ENCODE measurements around the gene SELENOP.
"Not testable (repeated sequence)": the region's sequence is repeated elsewhere in the genome, so short reads cannot be mapped to it uniquely, and the experiment has no call there.

The SELENOP gene

DNA sequence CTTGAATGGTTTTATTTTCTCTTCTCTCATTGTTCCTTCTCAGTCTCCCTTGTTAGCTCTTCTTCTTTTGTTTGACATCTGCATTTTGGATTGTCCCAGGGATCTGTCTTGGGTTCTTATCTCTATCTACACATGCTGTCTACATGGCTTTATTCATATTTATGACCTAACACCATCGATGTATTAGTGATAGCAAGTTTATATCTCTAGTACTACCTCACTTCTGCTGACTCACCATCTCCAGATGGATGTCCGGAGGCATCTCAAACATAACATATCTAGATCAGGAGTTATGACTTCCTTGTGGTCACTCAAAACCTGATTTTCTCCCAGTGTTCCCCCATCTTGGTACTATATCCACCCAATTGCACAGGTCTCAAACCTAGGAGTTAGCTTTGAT, 19.2 kb upstream of the SELENOP start:
- in situ Hi-C loops (cut with HindIII; ENCODE audit: low pct_ligation_motif_present, low pct_unique_long_range_greater_than_20kb, low sequenced_read_pairs): no loop called here

GRCh38 chr5:42828671-42829070, 17.0 kb upstream of the SELENOP start:
- in situ Hi-C loops (cut with HindIII; ENCODE audit: low pct_ligation_motif_present, low pct_unique_long_range_greater_than_20kb, low sequenced_read_pairs): no loop called here
- no peak for DNase-seq

More for the DNA sequence above, 19.2 kb upstream of the SELENOP start:
- DNase-seq: no peak

DNA sequence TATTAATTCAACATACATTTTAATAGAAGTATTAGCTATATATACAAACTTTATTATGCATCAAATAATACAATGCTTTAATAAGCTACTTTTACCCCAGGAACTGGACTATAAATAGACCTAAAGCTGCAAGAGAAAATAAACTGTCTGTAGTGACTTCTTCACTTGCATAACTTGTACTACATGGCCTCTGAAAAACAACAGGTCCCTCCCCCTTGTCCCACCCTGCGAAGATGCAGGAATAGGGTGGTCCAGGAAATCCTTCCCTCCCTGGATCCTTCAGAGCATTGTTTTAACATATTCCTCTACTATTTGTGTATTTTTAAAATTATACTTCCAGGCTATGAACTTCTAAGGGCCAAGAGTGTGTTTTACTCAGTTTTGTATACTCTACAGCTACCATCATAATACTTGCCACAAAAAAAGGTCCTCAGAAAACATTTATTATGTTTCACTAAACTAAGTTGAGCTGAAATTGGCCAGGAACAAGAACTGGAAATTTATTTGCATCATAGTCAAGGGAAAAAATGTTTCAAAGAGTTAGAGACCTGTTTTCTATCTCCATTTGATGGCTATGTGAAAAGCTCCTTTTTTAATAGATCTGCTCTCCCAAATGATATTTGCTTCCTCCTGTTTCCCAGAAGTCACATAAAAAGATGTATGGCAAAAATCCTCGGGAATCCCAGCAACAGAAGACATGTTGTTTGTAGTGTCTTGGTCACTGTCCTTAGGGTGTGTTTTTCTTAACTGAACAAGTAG, 15.2 kb upstream of the SELENOP start:
- in situ Hi-C loops (cut with HindIII; ENCODE audit: low pct_ligation_motif_present, low pct_unique_long_range_greater_than_20kb, low sequenced_read_pairs): no loop called here

DNA sequence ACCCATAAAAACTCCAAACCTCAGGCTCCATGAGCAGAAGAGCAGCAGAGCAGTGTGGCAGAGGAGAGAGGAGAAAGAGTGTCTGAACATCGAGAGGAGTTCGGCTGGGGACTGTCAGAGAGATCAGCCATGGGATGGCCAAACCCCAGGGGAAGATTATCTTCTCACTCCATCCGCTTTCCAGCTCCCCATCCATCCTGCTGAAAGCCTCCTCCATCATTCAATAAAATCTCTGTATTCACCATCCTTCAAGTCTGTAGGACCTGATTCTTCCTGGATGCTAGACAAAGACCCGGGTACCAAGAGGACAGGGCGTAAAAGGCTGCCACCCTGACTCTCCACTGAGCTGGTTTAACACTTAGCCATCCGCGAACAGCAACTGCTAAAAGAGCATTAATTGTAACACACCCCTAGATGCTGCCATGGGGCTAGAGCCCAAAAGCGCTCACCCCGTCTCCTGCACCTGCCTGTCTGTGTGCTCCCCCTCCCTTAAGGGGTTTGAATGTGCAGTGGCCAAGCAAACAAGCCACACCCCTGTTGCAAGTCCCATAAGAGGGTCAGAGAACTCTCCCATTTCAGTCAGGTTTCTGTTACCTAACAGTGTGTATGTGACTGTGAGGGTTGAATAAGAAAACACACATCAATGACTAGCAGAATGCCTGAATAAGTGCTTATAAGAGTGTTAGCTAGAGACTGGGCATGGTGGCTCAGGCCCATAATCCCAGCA, 13.9 kb upstream of the SELENOP start:
- in situ Hi-C loops (cut with HindIII; ENCODE audit: low pct_ligation_motif_present, low pct_unique_long_range_greater_than_20kb, low sequenced_read_pairs): no loop called here
- DNase-seq: no peak

More for the DNA sequence above, 15.2 kb upstream of the SELENOP start:
- DNase-seq: no peak

GRCh38 chr5:42824347-42824976, 12.8 kb upstream of the SELENOP start:
- DNase-seq: no peak
- in situ Hi-C loops (cut with HindIII; ENCODE audit: low pct_ligation_motif_present, low pct_unique_long_range_greater_than_20kb, low sequenced_read_pairs): no loop called here

GRCh38 chr5:42822548-42822947, 10.9 kb upstream of the SELENOP start:
- DNase-seq: no peak
- in situ Hi-C loops (cut with HindIII; ENCODE audit: low pct_ligation_motif_present, low pct_unique_long_range_greater_than_20kb, low sequenced_read_pairs): no loop called here

DNA sequence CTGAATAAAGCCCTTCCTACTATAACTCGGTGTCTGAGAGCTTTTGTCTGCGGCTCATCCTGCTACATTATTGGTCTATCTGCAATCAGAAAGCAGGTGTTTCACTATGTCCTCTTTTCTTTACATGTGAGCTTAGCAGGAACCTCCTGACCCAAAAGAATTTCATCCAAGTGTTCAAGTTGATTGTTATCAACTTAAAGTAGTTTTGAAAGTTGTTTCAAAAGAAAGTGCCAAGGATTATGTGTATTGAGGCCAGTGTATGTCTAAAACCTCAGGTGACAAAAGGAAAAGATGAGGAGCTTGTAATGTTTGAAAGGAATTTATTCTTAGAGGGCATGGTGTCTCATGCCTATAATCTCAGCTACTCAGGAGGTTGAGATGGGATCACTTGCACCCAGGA, 8.1 kb upstream of the SELENOP start:
- in situ Hi-C loops (cut with HindIII; ENCODE audit: low pct_ligation_motif_present, low pct_unique_long_range_greater_than_20kb, low sequenced_read_pairs): no loop called here
- no peak for DNase-seq

DNA sequence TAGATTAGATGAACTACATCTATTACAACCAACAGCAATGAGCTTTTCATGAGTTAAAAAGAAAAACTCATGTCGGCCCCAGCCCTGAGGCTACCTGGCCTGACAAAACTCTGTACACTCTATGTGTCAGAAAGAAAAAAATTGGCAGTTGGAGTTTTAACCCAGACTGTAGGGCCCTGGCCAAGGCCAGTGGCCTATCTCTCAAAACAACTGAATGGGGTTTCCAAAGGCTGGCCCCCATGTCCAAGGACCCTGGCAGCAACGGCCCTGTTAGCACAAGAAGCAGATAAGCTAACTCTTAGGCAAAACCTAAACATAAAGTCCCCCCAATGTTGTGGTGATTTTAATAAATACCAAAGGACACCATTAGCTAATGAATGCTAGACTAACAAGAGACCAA, 4.9 kb upstream of the SELENOP start:
- DNase-seq; in situ Hi-C loops (cut with HindIII; ENCODE audit: low pct_ligation_motif_present, low pct_unique_long_range_greater_than_20kb, low sequenced_read_pairs): not testable (repeated sequence)

- no peak for DNase-seq
- in situ Hi-C loops (cut with HindIII; ENCODE audit: low pct_ligation_motif_present, low pct_unique_long_range_greater_than_20kb, low sequenced_read_pairs): no loop called here
Observed at GRCh38 chr5:42813533-42813932, 1.8 kb upstream of the SELENOP start.

- no peak for DNase-seq
- in situ Hi-C loops (cut with HindIII; ENCODE audit: low pct_ligation_motif_present, low pct_unique_long_range_greater_than_20kb, low sequenced_read_pairs): no loop called here
Observed at GRCh38 chr5:42812620-42813019, 928 bp upstream of the SELENOP start.

DNA sequence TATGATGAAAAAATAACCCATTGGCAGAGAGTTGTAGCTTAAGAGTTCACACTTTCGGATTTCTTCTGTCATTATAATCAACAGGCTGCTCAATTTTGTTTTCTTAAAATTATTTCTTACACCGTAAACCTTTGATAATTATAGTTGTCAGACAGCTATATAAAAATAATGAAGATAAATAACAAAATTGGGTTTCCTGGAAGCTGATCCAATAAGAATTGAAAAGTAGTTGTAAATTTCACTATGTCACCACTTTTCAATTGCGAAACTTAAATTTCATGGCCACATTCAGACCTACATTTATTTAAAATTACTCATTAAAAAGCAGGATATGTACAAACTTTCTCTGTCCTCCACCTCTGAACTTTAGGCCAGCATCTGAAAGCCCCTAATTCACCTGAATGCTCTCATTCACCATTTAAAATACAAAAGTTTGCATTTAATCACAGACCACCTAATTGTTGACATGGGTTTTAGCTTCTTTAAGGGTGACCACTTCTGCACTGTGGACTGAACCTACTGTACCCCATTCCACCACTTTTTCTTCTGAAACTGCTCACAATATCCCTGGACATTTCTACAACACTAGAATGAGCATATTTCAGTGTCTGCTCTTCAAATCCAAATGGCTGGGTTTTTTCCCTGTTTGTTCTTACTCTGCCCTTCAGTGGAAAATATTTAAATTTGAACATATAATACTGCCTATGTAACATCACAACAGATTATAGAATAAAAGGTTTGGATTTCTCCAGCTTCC, 680 bp downstream of the SELENOP start:
- in situ Hi-C loops (cut with HindIII; ENCODE audit: low pct_ligation_motif_present, low pct_unique_long_range_greater_than_20kb, low sequenced_read_pairs): no loop called here
- no peak for DNase-seq

- in situ Hi-C loops (cut with HindIII; ENCODE audit: low pct_ligation_motif_present, low pct_unique_long_range_greater_than_20kb, low sequenced_read_pairs): no loop called here
- DNase-seq: no peak
Observed at GRCh38 chr5:42808888-42809611, 2.6 kb downstream of the SELENOP start.

GRCh38 chr5:42807722-42808447, 3.8 kb downstream of the SELENOP start:
- in situ Hi-C loops (cut with HindIII; ENCODE audit: low pct_ligation_motif_present, low pct_unique_long_range_greater_than_20kb, low sequenced_read_pairs): no loop called here
- no peak for DNase-seq

- in situ Hi-C loops (cut with HindIII; ENCODE audit: low pct_ligation_motif_present, low pct_unique_long_range_greater_than_20kb, low sequenced_read_pairs): no loop called here
- no peak for DNase-seq
Observed at GRCh38 chr5:42806701-42807262, 4.9 kb downstream of the SELENOP start.

GRCh38 chr5:42806004-42806700, 5.5 kb downstream of the SELENOP start:
- no peak for DNase-seq
- in situ Hi-C loops (cut with HindIII; ENCODE audit: low pct_ligation_motif_present, low pct_unique_long_range_greater_than_20kb, low sequenced_read_pairs): no loop called here

DNA sequence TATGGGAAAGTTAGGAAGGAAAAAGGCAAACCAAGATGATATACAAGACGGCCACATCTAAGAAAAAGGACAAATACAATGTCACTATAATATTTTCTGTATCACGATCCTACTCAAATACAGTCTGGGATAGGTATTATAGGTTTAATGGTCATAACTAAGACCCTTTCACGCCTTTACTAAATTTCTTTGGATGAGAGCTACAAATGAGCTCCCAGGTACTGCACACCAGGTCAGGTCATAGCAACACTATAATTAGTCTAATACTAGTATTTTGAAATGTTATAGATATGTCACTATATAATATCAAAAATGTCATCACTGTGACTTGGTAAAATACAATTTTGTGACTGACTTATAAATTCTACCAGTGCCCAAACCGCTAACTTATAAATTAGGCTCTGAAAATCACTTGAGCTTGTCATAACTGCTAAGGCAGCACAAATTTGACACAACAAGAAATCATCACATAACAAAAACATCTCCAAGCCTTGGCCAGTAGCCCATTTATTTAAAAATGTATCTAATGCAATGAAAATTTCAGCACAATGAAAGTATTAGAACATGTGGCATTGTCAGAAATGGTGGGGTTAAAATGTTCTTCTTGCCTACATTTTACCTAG, 6.9 kb downstream of the SELENOP start:
- no peak for DNase-seq
- in situ Hi-C loops (cut with HindIII; ENCODE audit: low pct_ligation_motif_present, low pct_unique_long_range_greater_than_20kb, low sequenced_read_pairs): no loop called here

All from ACHN (cell line).